ENCODE results near the gene PTGES3L. TPM values are rescaled to one million over a fixed set of nuclear protein-coding genes. Genes with fewer than 3 reads are reported as not detected.

The PTGES3L gene
- total and polyA plus RNA-seq, 2 of the 13 experiments (the other 11 are each of a cell fraction or from before 2014, with no cell fraction given): 1.2 to 2.9 TPM

GRCh38 chr17:43024407-43025289 lies 44.8 kb upstream of the PTGES3L start, which contains the start of gene RND2 (continued):
- 0 out of 2 replicates have a peak, but pooled peaks have one; percentile 77 for TF ChIP-seq ARHGAP35 (CRISPR knock-in tag; IDR thresholded peaks at IDR 0.05; ENCODE audit: borderline replicate concordance)
- peak; percentile 36; the same call in 1 of the 2 replicates for TF ChIP-seq BHLHE40 (IDR thresholded peaks at IDR 0.05; ENCODE audit: low read length)
- peak; percentile 62; the same call in 1 of the 2 replicates for TF ChIP-seq HDAC1 (CRISPR knock-in tag; IDR thresholded peaks at IDR 0.05)
- no peak for TF ChIP-seq POLR2A (IDR thresholded peaks at IDR 0.05; ENCODE audit: insufficient read depth in 1 of 2, low read depth in 2 of 2, low read length in 2 of 2)
- no peak for TF ChIP-seq SKIL (CRISPR knock-in tag; IDR thresholded peaks at IDR 0.05; ENCODE audit: borderline replicate concordance)
- no peak for TF ChIP-seq MAF1 (CRISPR knock-in tag; IDR thresholded peaks at IDR 0.05; ENCODE audit: borderline replicate concordance)
- no peak for TF ChIP-seq NFE2L2 (IDR thresholded peaks at IDR 0.05; ENCODE audit: low read length)
- no peak for TF ChIP-seq SNAPC5 (CRISPR knock-in tag; IDR thresholded peaks at IDR 0.05; ENCODE audit: borderline replicate concordance)
- peak; percentile 88 for TF ChIP-seq RFX1 (IDR thresholded peaks at IDR 0.05)
- TF ChIP-seq ETS1 (CRISPR knock-in tag; IDR thresholded peaks at IDR 0.05): no peak
- TF ChIP-seq THAP11 (CRISPR knock-in tag; IDR thresholded peaks at IDR 0.05): peak; percentile 70
- peak; percentile 66; the same call in 1 of the 2 replicates for TF ChIP-seq ZNF792 (CRISPR knock-in tag; IDR thresholded peaks at IDR 0.05)
- no peak for TF ChIP-seq NFIC (IDR thresholded peaks at IDR 0.05; ENCODE audit: low read length)
- no peak for TF ChIP-seq ZFP41 (CRISPR knock-in tag; IDR thresholded peaks at IDR 0.05; ENCODE audit: borderline replicate concordance)
- TF ChIP-seq KDM3A (CRISPR knock-in tag; IDR thresholded peaks at IDR 0.05; ENCODE audit: low read depth): peak; percentile 97
- TF ChIP-seq ZNF256 (CRISPR knock-in tag; conservative IDR thresholded peaks at IDR 0.05): 0 out of 2 replicates have a peak, but pooled peaks have one; percentile 61
- TF ChIP-seq ZFP36 (IDR thresholded peaks at IDR 0.05; ENCODE audit: borderline replicate concordance, low read depth, low read length, partially characterized antibody): no peak
- TF ChIP-seq ZNF775 (CRISPR knock-in tag; IDR thresholded peaks at IDR 0.05; ENCODE audit: borderline replicate concordance): no peak
- TF ChIP-seq GMEB1 (CRISPR knock-in tag; IDR thresholded peaks at IDR 0.05; ENCODE audit: borderline replicate concordance): no peak
- peak; percentile 35 for TF ChIP-seq UBTF (CRISPR knock-in tag; IDR thresholded peaks at IDR 0.05)
- TF ChIP-seq ZNF136 (CRISPR knock-in tag; IDR thresholded peaks at IDR 0.05; ENCODE audit: low read depth): no peak
- no peak for TF ChIP-seq ZNF713 (CRISPR knock-in tag; IDR thresholded peaks at IDR 0.05)
- no peak for TF ChIP-seq SKI (IDR thresholded peaks at IDR 0.05; ENCODE audit: partially characterized antibody)

Measured in HepG2 (cell line).